AG08396 (cell line): ENCODE data around the gene CCR7.

Experiments used
- DNase-seq: peaks from one replicate; pipeline ENCODE4 v3.0.0; 2012; ENCODE audit warnings: low spot score, mixed read lengths

Gene CCR7

DNA sequence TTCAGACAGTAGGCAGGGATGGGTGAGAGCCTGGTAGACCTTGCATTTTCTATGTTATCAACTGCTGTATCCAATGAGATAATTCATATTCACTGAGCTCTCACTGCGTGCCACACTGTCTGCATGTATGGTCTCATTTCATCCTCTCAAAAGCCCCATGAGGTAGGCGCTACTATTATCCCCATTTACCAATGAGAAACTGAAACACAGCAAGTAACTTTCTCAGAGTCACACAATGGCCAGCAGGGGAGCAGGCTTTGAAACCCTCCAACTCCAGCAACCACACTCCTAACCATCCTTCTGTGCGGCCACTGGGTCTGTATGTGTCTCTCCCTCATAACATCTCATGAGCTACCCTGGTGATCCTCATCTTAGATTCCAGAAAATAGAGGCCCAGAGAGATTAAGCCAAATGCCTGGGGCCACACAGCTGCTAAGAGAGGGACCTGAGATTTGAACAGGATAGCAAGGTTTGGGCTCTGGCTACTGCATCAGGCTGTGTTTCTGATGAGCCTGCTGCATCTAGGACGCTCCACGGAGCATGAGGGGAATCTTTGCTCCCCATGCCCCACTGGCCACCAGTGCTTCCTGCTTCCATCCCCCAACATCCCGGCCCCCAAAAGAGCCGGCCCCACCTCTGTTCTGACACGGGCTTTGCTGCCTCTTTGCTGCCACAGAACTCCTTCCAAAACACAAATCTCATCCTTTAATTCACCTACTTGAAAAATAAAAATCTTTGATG, 3.2 kb downstream of the CCR7 start:
- DNase-seq, result no peak

DNA sequence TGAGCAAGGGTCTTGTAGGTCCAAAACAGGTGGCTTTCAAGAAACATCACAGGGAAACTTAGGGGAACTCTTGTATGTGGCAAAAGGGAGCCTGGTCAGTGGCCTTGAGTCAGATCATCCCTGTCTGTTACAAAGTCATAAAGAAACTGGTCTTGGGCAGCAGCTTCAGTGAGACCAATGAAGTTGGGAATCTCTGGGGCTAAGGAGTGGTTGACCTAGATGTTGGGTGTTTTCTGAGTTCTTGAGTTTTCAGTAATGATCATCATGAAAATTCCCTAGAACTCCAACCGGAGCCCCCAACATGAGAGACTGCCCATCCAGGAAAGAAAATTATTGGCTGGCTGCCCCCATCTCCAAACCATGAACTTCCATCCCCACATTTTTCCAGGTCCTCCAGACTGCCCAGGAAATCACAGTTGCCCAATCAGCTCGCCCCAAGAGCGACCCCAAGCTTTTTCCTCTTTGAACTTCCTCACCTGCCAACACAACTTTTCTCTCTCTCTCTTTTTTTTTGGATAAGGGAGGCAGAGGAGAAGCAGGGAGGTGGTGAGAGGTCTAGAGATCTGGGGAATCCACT, 3.9 kb downstream of the CCR7 start:
- no peak for DNase-seq

DNA sequence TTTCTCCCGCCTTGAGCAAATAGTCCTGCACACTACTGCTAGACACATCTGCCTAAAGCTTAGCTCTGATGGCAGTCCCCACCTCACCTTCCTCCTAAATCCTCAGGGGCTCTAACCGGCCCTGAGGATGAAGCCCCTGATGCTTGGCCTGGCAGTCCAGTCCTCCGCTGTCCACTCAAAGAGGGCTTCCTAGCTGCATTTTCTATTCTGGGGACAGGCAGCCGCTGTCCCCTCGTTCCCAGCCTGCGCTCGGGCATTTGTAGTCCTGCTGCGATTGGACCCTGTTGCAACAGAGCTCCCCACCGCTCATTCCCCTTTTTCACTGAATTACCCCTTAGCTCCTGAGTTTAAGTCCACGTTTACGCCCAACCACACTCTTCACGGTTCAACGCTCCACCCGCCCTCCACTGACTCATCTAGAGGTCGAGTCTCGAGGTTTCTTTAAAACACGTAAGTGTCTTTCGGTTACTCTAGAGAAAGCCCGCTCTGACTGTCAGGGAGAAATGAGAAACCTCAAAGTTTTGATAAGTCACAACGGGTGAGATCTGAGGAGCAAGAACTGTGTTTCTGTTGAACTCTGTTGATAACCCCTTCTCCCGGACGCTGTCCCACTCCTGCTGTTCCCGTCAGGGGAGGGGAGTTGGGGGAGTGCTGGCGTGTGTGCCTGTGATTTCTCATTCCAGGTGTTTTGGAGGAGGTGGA, 4.5 kb downstream of the CCR7 start:
- DNase-seq, result no peak

GRCh38 chr17:40559954-40560591, 5.2 kb downstream of the CCR7 start:
- DNase-seq, result peak; percentile 89

GRCh38 chr17:40559564-40559916, 5.7 kb downstream of the CCR7 start:
- DNase-seq, result no peak

DNA sequence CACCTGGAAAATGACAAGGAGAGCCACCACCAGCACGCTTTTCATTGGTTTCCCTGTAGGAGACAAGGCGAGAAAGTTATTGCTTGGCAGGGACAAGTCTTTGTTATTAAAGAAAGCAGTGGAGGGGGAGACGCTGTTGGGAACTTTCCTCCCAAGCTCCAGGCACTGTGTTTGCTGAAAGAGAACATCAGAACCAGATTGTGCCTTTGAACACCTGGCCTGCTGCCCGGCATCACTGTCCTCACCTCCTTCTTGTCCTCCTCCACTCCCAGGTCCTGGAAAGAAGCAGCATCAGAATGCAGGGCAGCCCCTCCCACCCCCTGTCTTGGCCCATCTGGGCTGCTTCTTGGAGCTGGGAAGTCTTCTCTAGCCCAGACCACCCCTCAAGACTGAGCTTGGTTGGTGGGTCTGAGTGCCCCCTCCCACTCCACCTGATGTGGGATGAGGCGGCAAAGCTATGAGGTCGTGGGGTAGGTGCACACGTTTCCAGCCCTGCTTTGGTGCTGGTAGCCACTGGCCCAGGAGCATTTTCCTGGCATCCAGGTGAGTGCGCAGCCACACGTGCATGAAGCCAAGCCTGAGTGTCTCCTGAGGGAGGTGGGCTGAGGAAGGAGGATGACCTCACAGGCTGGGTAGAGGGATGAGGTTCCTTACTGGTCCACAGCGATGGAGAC, 6.2 kb downstream of the CCR7 start:
- DNase-seq, result no peak

DNA sequence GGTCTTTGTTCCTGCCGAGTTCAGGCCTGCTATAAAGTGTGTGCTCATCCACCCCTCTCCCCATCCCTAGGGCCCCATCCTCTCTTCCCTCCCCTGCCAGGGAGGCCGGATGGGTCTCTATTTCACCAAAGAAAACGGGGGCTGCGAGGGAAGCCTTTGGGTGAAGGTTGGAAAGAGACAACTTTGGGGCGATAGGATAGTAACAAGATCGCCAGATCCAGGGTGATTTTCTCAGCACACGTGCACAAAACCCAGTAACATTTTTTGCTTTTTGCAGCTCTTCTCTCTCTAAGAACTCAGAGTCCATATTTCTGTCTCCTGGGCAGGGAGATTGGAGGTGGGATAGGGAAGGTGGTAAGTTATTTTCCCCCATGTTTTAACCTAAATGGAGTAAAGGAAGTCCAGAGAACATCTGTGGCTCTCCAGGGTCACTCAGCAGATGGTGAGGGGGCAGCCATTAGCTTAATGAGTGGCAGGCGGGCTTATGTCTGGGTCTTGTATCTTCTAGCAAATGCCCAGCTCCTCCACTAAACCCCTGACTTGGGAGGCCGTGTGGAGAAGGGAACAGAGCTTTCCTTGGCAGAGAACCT, 6.9 kb downstream of the CCR7 start:
- DNase-seq, result no peak

DNA sequence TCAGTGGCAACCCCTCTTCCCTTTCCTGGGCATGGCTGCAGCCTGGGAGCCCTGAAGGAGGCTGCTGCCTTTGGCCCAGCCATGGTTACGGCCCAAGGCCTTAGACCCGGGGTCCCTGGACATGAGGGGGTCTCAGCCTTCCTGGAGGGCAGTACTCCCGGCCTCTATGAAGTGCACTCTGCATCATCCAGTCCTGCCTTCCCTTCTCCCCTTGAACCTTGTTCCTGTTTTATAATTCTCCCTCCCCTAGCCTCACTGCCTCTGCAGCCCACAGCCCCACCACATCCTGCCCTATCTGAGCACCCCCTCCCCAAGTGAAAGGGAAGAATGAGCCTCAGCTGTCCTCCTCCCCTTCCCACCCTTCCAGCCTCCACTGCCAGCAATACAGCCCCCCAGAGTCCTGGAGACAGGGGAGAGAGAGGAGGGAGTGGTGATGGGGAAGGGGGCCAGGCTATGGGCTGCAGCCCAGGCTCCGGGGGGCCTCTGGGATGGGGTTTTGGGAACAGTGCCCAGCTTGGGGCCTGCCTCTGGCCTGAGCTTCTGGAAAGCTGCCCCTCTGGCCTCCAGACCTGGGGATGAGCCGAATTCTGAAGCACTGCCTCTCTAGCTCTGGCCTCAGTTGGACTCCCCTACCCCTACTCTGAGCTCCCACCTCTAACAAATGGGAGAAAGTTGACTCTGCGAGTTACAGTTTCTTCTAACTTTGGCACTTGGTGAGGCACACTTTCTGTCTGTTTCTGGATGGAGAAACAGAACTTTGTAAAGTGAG, 7.6 kb downstream of the CCR7 start:
- no peak for DNase-seq

DNA sequence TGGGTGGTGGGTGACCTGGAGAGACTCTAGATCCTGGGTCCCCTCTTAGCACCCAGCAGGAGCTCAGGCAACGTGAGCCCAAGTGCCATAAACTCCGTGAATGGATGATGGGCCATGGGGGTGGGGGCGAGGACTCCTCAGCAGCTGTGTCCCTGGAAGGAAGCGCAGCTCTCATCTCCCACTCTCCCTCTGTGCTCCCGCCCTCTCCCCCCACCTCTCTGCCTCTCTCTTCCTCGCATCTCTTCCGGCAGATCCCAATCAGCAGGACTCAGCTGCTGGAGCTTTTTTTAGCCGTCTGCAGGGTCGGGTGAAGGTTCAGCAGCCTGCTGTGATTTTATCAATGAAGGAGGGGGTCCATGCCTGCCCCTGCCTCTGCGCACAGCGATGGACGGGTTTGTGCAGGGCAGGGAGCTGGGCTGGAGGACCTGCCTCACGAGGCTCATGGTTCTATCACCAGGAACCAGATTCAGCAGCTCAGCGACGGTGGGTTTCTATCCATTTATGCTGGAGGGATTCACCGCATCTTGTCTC, 8.3 kb downstream of the CCR7 start:
- DNase-seq, result no peak

DNA sequence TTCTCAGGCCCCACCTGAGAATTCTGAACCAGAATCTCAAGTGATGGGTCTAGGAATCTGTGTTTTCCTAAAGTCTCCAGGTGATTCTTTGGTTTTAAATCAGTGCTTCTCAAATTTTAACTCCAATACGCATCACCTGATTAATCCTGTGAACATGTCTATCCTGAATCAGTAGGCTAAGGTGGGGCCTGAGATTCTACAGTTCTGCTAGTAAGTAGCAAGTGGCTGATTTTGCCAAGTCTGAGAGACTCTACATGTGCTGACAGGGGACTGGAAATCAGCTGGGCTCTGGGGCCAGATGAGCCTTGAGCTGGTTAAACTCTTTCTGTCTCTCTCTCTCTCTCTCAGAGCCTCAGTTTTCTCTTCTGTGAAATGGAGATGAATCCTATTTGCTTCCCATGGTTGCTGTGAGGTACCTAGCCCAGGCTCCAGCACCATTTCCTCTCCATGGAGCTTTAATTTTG, 9.0 kb downstream of the CCR7 start:
- no peak for DNase-seq

DNA sequence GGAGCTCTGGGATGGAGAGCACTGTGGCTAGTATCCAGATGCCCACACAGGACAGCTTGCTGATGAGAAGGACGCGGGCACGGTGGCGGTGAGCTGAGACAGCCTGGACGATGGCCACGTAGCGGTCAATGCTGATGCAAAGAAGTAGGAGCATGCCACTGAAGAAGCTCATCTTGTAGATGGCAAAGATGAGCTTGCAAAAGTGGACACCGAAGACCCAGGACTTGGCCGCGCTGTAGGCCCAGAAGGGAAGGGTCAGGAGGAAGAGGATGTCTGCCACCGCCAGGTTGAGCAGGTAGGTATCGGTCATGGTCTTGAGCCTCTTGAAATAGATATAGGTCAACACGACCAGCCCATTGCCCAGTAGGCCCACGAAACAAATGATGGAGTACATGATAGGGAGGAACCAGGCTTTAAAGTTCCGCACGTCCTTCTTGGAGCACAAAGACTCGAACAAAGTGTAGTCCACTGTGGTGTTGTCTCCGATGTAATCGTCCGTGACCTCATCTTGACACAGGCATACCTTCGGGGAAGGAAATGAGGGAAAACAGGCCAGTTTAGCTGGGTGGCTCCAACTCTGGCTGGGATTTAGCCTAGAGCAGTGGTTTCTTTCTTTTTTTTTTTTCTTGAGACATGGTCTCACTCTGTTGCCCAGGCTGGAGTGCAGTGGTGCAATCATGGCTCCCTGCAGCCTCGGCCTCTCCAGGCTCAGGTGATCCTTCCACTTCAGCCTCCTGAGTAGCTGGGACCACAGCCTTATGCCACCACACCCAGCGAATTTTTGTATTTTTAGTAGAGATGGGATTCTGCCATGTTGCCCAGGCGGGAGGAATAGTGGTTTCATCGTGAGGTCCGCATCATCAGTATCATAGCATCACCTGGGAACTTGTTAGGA, 9.7 kb downstream of the CCR7 start:
- no peak for DNase-seq

- DNase-seq, result no peak
Measured at GRCh38 chr17:40554646-40555295, 10.5 kb downstream of the CCR7 start.

DNA sequence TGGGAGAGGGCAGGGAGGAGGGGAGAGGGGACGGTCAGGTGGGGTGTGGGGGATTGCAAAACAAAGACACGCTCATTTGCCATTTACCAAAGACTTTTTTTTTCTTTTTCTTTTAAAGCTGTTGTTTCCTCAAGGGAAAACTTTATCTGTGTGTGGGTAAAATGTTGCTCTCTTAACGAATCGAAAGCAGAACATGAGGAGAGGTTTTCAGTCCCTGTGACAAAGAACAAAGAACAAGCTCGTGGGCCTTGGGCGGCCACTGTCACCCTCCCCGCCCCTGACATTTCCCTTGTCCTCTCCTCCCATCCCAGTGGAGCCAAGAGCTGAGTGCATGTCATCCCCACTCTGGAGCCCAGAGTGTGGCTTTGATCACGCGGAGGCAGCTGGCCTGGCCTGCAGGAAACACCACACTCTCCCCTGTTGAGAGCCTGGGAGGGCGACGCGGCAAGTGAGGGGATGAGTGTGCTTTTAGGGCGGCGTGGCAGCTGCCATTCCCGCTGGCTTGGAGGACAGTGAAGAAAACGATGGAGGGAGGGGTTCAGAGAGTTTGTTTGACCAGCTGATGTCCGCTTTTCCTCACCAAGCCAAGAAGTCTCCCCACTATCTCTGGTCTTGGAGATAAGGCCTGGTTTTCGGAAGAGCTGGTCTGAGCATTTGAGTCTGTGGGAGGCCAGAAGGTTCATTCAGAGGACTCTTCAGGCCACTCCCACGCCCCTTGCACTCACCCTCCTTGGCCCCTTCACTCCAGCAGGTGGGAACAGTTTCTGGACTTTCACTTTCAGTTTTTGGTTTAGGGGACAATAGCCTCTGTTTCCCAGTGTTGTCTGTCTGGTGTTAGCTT, 11.4 kb downstream of the CCR7 start:
- DNase-seq, result peak; percentile 39

DNA sequence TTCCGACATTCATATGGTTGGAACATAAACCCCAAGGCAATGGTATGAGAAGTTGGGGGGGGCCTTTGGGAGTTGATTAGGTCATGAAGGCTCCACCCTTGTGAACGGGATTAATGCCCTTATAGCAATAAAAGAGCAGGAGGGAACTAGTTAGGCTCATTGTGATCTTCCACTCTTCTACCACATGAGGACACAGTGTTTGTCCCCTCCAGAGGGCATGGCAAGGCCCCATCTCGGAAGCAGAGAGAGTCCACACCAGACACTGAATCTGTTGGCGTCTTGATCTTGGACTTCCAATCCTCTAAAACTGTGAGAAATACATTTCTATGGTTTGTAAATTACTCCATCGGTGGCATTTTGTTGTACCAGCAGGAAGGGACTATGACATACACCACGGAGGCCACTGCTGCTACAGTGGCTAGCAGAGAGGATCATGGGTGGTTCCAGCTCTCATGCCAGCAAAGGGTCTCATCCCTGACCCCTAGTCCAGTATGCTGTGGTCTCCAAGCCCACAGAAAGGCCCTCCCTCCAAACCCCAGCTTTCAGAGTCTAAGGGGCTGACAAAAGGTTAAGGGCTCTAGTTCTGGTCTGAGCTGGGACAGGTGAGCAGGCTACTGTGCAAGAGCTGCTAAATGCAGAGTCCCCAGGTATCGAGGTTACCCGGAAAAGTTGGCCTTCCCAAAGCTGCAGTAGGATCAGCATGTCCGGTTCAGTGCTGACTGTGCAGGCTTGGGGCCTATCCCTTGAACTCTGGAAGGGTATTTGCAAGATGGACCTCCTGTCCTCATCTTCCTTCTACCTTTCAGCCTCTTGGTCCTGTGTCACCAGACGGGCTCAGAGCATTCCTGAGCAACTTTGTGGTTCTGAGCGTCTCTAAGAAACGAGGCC, 12.2 kb downstream of the CCR7 start:
- no peak for DNase-seq

- DNase-seq, result peak; percentile 83
Measured at GRCh38 chr17:40551879-40552768, 13.1 kb downstream of the CCR7 start.
